Hepatocyte (in vitro differentiated cells): Measurements from ENCODE around the gene MIS18BP1. TPM values are rescaled to one million over a fixed set of nuclear protein-coding genes. Genes with fewer than 3 reads are reported as not detected.

Source experiments
- DNase-seq: peaks from one replicate; pipeline ENCODE4 v3.0.0-alpha.2; 2016; ENCODE audit warnings: low spot score
- H2AFZ ChIP-seq: fragments of 200-600 bp; sonication (generic); 2 replicates; pipeline ENCODE4 v1.6.0; 2016; ENCODE audit warnings: antibody characterized with exemption, mild to moderate bottlenecking
- H3K27ac ChIP-seq: fragments of 200-600 bp; sonication (generic); 2 replicates; pipeline ENCODE4 v1.5.1; 2016; ENCODE audit warnings: mild to moderate bottlenecking
- H3K27me3 ChIP-seq: fragments of 200-600 bp; sonication (generic); 2 replicates; pipeline ENCODE4 v1.6.1; 2016
- H3K36me3 ChIP-seq: fragments of 200-600 bp; sonication (generic); replicated peaks from 2 replicates; pipeline ENCODE4 v1.5.1; 2016; ENCODE audit warnings: low read depth; ENCODE audit not compliant: insufficient read depth
- H3K4me1 ChIP-seq: fragments of 200-600 bp; sonication (generic); 2 replicates; pipeline ENCODE4 v1.5.1; 2016; ENCODE audit warnings: mild to moderate bottlenecking, moderate library complexity; ENCODE audit not compliant: insufficient read depth
- H3K4me2 ChIP-seq: fragments of 200-600 bp; sonication (generic); 2 replicates; pipeline ENCODE4 v1.6.0; 2016
- H3K4me3 ChIP-seq: fragments of 200-600 bp; sonication (generic); 2 replicates; pipeline ENCODE4 v1.5.1; 2016; ENCODE audit warnings: mild to moderate bottlenecking
- H3K79me2 ChIP-seq: fragments of 200-600 bp; sonication (generic); 2 replicates; pipeline ENCODE4 v1.6.0; 2017; ENCODE audit warnings: mild to moderate bottlenecking
- H3K9me2 ChIP-seq: fragments of 200-600 bp; sonication (generic); replicated peaks from 2 replicates; pipeline ENCODE4 v1.6.0; 2017; ENCODE audit warnings: mild to moderate bottlenecking; ENCODE audit not compliant: insufficient read depth
- H3K9me3 ChIP-seq: fragments of 200-600 bp; sonication (generic); 2 replicates; pipeline ENCODE4 v1.5.1; 2016; ENCODE audit warnings: low read depth, mild to moderate bottlenecking
- H4K20me1 ChIP-seq: fragments of 200-600 bp; sonication (generic); 2 replicates; pipeline ENCODE4 v1.6.0; 2016; ENCODE audit warnings: mild to moderate bottlenecking; ENCODE audit not compliant: insufficient read depth, poor library complexity, severe bottlenecking
- EZH2 ChIP-seq: fragments of 200-600 bp; sonication (generic); IDR thresholded peaks from 2 replicates; pipeline ENCODE4 v1.6.1; 2016; ENCODE audit warnings: antibody characterized with exemption, mild to moderate bottlenecking, borderline replicate concordance
- EZH2phosphoT487 ChIP-seq: fragments of 200-600 bp; sonication (generic); IDR thresholded peaks from one replicate; pipeline ENCODE4 v1.6.1; 2018; ENCODE audit warnings: antibody characterized with exemption, mild to moderate bottlenecking, low read depth, moderate library complexity; ENCODE audit not compliant: unreplicated experiment, severe bottlenecking
- WGBS: methylation state at CpG from one replicate; pipeline ENCODE4 v1.1.6; 2016; ENCODE audit warnings: low lambda C conversion rate; ENCODE audit errors: missing lambda C conversion rate; 5-methylcytosine and 5-hydroxymethylcytosine counted together
- polyA plus RNA-seq: library from polyadenylated mRNA; unstranded; fragments of >200 nt; fragmentation: Nextera tagmentation; extraction: Ambion mirVana; gene quantifications from 2 replicates; pipeline ENCODE4 v1.2.1, GENCODE V29; 2016
- total RNA-seq: library from RNA; depleted of rRNA; stranded (reverse); fragments of >200 nt; gene quantifications from 2 replicates; pipeline ENCODE4 v1.2.3, GENCODE V29; 2014
- TF ChIP-seq, protein P1 (sequence below): fragments of 200-600 bp; sonication (generic); IDR thresholded peaks from 2 replicates; pipeline ENCODE4 v1.5.1; 2016; ENCODE audit warnings: antibody characterized with exemption, mild to moderate bottlenecking; ENCODE audit not compliant: poor library complexity

MIS18BP1 gene
- total and polyA plus RNA-seq, 2 experiments from 2014 or later = 6.8 to 23.5 TPM

DNA sequence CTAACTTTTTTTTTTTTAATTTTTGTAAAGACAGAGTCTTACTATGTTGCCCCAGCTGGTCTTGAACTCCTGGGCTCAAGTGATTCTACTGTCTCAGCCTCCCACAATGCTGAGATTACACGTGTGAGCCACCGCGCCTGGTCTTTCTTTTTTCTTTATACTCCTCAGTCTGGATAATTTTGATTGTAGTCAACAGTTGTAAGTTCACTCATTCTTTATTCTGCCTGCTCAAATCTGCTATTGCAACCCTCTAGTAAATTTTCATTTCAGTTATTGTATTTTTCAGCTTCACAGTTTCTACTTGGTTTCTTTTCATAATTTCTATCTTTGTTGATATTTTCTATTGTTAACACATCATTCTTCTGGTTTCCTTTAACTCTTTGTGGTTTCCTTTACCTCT lies 5.8 kb upstream of the MIS18BP1 start:
- H3K79me2 ChIP-seq = no peaks in the 10 kb centered on the region
- DNase-seq = no peak
- H3K9me3 ChIP-seq = peaks cover 8% of the 10 kb centered on the region
- no peaks in the 10 kb centered on the region for H4K20me1 ChIP-seq
- no peak overlapping the region for H3K4me2 ChIP-seq
- H2AFZ ChIP-seq = no peak overlapping the region
- no peaks in the 10 kb centered on the region for H3K36me3 ChIP-seq
- TF ChIP-seq, protein P1, sequence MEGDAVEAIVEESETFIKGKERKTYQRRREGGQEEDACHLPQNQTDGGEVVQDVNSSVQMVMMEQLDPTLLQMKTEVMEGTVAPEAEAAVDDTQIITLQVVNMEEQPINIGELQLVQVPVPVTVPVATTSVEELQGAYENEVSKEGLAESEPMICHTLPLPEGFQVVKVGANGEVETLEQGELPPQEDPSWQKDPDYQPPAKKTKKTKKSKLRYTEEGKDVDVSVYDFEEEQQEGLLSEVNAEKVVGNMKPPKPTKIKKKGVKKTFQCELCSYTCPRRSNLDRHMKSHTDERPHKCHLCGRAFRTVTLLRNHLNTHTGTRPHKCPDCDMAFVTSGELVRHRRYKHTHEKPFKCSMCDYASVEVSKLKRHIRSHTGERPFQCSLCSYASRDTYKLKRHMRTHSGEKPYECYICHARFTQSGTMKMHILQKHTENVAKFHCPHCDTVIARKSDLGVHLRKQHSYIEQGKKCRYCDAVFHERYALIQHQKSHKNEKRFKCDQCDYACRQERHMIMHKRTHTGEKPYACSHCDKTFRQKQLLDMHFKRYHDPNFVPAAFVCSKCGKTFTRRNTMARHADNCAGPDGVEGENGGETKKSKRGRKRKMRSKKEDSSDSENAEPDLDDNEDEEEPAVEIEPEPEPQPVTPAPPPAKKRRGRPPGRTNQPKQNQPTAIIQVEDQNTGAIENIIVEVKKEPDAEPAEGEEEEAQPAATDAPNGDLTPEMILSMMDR = no peak
- TF ChIP-seq EZH2phosphoT487 (no peak), EZH2 (no peak)
- 100% methylated on average over 3 of the region's 3 CpGs for WGBS
- H3K27ac ChIP-seq = no peak overlapping the region
- no peak overlapping the region for H3K4me3 ChIP-seq
- H3K9me2 ChIP-seq = no peaks in the 10 kb centered on the region
- H3K27me3 ChIP-seq = no peaks in the 10 kb centered on the region
- no peaks in the 10 kb centered on the region for H3K4me1 ChIP-seq

DNA sequence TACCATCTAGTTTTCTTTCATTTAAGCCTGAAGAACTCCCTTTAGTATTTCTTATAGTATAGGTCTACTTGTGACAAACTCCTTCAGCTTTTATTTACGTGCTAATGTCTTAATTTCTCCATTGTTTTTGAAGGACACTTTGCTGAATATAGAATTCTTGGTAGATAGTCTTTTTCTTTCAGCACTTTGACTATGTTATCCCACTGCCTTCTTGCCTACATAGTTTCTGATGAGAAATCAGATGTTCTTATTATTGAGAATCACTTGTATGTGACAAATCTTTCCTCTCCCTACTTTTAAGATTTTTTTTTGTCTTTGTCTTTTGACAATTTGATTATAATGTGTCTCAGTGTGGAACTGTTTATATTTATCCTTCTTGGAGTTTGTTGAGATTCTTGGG lies 5.1 kb upstream of the MIS18BP1 start:
- Histone ChIP-seq H3K4me2 (no peak overlapping the region), H3K9me3 (peaks cover 8% of the 10 kb centered on the region), H3K27me3 (no peaks in the 10 kb centered on the region), H3K4me1 (no peaks in the 10 kb centered on the region), H3K36me3 (no peaks in the 10 kb centered on the region), H3K9me2 (no peaks in the 10 kb centered on the region), H3K79me2 (no peaks in the 10 kb centered on the region), H2AFZ (no peak overlapping the region), H3K27ac (no peak overlapping the region), H3K4me3 (no peak overlapping the region), H4K20me1 (no peaks in the 10 kb centered on the region)
- WGBS = 86% methylated on average over 1 of the region's 1 CpG
- no peak for DNase-seq
- no peak for TF ChIP-seq EZH2phosphoT487
- TF ChIP-seq, protein P1 = no peak
- TF ChIP-seq EZH2 = no peak

DNA sequence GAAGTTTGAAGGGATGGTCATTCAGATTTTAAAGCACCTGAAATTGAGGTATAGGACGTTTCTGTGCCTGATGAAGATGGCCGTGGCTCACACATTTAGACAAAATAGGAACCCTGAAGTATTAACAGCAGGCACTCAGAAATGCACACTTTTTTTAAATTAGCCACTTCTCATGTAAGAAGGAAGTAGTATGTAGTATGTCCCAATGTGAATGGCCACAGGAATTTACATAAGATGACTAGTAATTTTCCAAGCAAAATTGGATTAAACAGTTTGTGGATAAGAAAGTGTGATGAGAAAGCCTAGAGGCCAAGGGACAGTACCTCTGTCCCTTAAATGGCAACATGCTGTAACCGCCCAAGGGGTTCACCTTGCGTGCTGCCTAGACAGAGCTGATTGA lies 1.8 kb upstream of the MIS18BP1 start:
- WGBS = 98% methylated on average over 4 of the region's 4 CpGs
- no peak overlapping the region for H3K4me2 ChIP-seq
- H3K4me3 ChIP-seq = no peak overlapping the region
- no peaks in the 10 kb centered on the region for H3K36me3 ChIP-seq
- H3K9me3 ChIP-seq = peaks cover 8% of the 10 kb centered on the region
- H3K27ac ChIP-seq = no peak overlapping the region
- no peak for DNase-seq
- peaks cover 26% of the 10 kb centered on the region for H3K79me2 ChIP-seq
- H3K27me3 ChIP-seq = no peaks in the 10 kb centered on the region
- TF ChIP-seq EZH2 = no peak
- TF ChIP-seq EZH2phosphoT487 = no peak
- TF ChIP-seq, protein P1 = no peak
- H4K20me1 ChIP-seq = no peaks in the 10 kb centered on the region
- H3K9me2 ChIP-seq = no peaks in the 10 kb centered on the region
- H3K4me1 ChIP-seq = no peaks in the 10 kb centered on the region
- no peak overlapping the region for H2AFZ ChIP-seq

DNA sequence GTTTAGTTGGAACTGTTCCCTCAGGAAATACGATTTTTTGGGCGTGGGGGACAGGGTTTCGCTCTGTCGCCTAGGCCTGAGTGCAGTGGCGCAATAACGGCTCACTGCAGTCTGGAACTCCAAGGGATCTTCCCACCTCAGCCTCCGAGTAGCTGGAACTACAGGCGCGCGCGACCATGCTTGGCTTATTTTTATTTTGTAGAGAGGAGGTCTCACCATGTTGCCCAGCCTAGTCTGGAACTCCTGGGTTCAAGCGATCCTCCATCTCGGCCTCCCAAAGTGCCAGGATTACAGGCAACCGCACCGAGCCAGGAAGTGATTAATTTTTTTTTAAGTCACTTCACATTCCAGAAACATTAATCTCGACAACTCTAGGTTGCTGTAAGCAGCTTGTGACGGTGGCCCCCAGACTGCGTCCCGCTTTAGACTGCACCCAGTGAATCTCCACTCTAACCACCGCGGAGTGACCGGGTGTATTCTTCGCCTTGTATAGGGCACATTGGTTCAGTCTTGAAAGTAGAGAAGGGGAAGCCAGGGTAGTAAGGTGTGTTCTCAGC lies 830 bp upstream of the MIS18BP1 start:
- H3K27ac ChIP-seq = peak overlapping the region; percentile 92
- peaks cover 8% of the 10 kb centered on the region for H3K9me3 ChIP-seq
- H3K4me2 ChIP-seq = peak overlapping the region; percentile 77
- H3K36me3 ChIP-seq = no peaks in the 10 kb centered on the region
- H4K20me1 ChIP-seq = no peaks in the 10 kb centered on the region
- peaks cover 35% of the 10 kb centered on the region for H3K79me2 ChIP-seq
- peak overlapping the region; percentile 93 for H2AFZ ChIP-seq
- no peak for TF ChIP-seq EZH2phosphoT487
- H3K4me1 ChIP-seq = no peaks in the 10 kb centered on the region
- peak overlapping the region; percentile 37 for H3K4me3 ChIP-seq
- no peaks in the 10 kb centered on the region for H3K27me3 ChIP-seq
- no peak for DNase-seq
- 92% methylated on average over 23 of the region's 23 CpGs for WGBS
- H3K9me2 ChIP-seq = no peaks in the 10 kb centered on the region
